T-helper 1 cell treated with Interleukin-12 subunit alpha and Interleukin-12 subunit beta and Interleukin-4 antibody, amounts not matched to agents 30 ng/mL and 1 ng/mL, for 36 hours (primary cell): ENCODE results near the gene MPP3. TPM values are rescaled to one million over a fixed set of nuclear protein-coding genes. Genes with fewer than 3 reads are reported as not detected.

Experiments
- intact Hi-C: fragments of 100-400 bp; cut with micrococcal nuclease; formaldehyde crosslinking; loops from one replicate; pipeline ENCODE4 v1.15.1; 2024
- total RNA-seq: library from RNA; stranded (reverse); gene quantifications from 2 replicates; pipeline ENCODE4 v1.2.3, GENCODE V29; 2022

The MPP3 gene
- total RNA-seq, 1 donor from 2014 or later = not detected

GRCh38 chr17:43860927-43861622 lies 28.1 kb upstream of the MPP3 start:
- intact Hi-C loops = no loop called here

- intact Hi-C loops = no loop called here
Measured at GRCh38 chr17:43860077-43860725, 27.3 kb upstream of the MPP3 start.

DNA sequence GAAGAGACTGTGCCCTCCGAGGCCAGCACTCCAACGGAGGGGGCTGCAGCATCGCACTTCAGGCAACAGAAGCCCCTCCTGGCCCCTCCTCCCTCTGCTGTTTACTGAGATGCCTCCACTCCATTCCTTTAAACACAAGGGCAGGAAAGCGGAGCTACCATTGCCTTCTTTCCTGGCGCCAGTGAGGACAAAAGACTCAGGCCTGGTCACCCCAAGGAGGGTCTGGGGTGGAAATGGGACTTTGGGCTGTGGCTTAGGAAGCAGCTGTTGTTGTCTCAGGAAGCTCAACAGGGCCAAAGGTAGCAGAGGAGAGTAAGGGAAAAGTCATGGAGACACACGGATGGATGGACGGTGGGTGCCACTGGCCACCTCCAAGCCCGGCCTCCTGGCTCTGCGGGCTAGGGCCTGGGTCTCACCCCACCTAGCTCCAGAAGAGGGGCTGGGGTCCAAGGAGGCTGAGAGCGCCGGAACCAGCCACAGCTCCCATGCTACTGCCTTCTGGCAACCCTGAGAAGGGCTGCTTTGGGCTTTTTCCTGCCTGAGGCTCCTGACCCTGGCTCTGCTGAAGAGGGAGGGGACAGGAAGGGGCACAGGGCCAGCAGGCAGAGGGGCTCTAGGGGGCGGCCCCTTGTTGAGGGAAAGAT lies 25.1 kb upstream of the MPP3 start:
- intact Hi-C loops = no loop called here

DNA sequence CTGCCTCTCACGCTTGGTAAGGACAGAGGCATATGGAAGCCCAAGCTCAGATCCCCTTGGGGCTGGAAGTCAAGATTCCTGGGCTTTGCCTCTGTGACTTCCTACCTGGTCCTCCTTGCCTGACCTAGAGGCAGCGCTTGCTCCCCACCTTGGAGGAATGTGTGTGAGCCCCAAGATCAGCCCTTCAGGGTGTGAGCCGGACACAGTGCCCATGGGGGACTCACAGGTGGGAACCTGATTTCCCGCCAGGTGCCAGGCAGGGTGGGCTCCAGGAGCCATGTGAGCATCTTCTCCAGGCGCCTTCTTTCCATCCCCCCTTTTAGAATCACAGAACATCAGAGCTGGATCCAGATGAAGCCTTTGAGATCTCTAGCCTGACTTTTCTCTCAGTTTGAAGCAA lies 24.2 kb upstream of the MPP3 start:
- intact Hi-C loops = no loop called here

- intact Hi-C loops = no loop called here
Measured at GRCh38 chr17:43856141-43856540, 23.2 kb upstream of the MPP3 start.

DNA sequence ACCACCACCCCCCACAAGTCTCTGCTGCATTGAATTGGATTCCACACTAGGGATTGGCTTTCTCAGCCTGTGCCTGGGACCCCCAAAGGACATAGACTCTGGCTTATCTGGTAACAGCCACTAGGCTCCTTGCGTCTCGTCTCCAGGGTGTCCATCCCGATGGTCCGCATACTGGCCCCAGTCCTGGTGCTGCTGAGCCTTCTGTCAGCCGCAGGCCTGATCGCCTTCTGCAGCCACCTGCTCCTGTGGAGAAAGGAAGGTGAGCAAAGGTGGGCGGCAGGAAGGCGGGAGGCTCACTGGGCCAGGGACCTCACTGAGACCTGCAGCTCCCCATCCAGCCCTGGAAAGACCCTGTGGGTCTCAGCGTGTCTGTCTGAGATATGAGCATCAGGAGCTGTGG lies 22.1 kb upstream of the MPP3 start:
- intact Hi-C loops = no loop called here

DNA sequence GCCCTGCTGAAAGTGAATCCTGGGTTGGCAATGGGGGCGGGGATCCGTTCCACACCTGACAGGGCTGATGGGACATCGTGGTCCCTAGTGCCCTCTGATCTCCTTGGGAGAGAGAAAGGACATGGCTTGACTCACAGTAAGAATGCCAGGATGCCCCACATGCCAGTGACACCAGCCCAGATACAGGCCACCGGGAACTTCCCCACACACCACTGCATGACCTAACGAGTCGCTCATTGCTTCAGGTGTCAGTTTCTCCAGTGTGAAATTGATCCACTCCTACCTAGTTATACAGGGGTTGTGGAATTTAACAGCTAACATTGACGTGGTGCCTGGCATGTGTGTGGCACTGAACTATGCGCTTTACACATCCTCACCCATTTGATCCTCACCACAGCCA lies 21.6 kb upstream of the MPP3 start:
- intact Hi-C loops = no loop called here

- intact Hi-C loops = no loop called here
Measured at GRCh38 chr17:43853546-43853945, 20.6 kb upstream of the MPP3 start.

DNA sequence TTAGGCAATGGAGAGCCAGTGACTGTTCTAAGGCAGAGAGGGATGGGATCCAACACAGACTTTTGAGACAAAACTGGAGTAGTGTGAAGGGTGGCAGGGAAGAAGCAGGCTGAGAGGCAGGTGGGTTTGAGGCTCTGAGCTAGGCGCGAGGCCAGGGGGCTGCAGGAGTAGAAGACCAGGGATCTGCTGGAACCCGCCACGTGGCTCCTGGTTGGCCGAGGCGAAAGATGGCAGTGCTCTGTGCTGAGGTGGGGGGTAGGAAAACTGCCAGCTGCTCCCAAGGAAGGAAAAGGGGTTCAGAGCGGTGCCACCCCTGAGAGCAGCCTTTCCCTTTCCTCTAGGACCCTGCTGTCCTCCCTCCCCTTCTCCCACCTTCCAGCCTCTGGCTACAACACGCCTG lies 19.6 kb upstream of the MPP3 start:
- intact Hi-C loops = no loop called here

DNA sequence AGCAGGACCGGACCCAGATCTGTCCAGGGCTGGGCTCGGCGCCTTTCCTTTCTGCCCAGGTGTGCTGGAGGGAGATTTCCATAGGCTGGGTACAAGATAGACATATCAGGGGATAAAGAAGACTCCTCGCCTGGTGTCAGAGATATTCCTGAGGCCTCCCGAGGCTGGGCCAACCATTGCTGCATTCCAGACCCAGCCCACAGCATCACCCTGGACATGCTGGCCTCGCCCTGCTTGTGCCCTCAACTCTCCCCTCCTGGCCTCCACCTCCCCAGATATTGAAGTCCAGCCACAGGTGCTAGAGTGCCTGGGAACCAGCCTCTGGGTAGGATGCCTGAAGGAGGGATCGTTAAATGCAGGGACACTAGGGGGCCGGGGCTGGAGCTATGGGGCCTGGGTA lies 16.2 kb upstream of the MPP3 start:
- intact Hi-C loops = loop anchor here (5.0 to 10.0 kb wide), 2 partner anchors 157 to 274 kb away; no protein-coding TSS in a partner anchor

DNA sequence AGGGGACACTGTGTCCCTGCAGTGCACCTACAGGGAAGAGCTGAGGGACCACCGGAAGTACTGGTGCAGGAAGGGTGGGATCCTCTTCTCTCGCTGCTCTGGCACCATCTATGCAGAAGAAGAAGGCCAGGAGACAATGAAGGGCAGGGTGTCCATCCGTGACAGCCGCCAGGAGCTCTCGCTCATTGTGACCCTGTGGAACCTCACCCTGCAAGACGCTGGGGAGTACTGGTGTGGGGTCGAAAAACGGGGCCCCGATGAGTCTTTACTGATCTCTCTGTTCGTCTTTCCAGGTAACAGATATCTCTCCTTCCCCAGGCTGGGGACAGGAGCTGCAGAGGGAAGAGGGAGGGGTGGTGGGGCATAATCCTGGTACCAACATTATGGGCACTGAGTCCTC lies 15.7 kb upstream of the MPP3 start:
- intact Hi-C loops = loop anchor here (5.0 to 10.0 kb wide), 2 partner anchors 156 to 274 kb away; no protein-coding TSS in a partner anchor

GRCh38 chr17:43846963-43847371 lies 14.0 kb upstream of the MPP3 start, which contains the start of gene CD300LG:
TSS of gene CD300LG (plus strand) at chr17:43847176. CDS start at chr17:43847217, 41 bp downstream.
- intact Hi-C loops = loop anchor here (2.0 to 10.0 kb wide), 3 partner anchors 68 to 272 kb away; partner anchors contain the start of gene DUSP3

GRCh38 chr17:43846221-43846712 lies 13.3 kb upstream of the MPP3 start:
- intact Hi-C loops = loop anchor here (2.0 to 10.0 kb wide), 3 partner anchors 67 to 271 kb away; partner anchors contain the start of gene DUSP3

DNA sequence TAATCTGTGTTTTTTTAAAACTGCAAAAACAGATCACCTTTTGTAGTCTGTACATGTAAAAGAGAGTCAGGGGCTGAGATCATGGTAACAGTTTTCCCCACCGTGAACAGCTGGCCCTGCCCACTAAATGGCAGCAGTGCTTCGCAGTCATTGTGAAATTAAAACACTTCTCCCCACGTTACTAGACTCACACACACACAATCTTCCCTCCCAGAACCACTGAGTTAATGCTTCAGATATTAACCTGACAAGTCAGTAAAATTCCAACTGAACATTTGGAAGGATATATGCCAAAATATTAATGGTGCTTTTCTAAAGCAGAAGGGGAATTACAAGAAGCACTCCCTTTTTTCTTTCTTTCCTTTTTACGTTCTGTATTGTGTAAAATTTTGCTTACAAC lies 12.8 kb upstream of the MPP3 start:
- intact Hi-C loops = loop anchor here (2.0 to 10.0 kb wide), 3 partner anchors 67 to 271 kb away; partner anchors contain the start of gene DUSP3

GRCh38 chr17:43844241-43844640 lies 11.3 kb upstream of the MPP3 start:
- intact Hi-C loops = loop anchor here (10.0 kb wide), 1 partner anchor 269 kb away; no protein-coding TSS in a partner anchor

- intact Hi-C loops = loop anchor here (10.0 kb wide), 1 partner anchor 268 kb away; no protein-coding TSS in a partner anchor
Measured at GRCh38 chr17:43842975-43843325, 10.0 kb upstream of the MPP3 start.

DNA sequence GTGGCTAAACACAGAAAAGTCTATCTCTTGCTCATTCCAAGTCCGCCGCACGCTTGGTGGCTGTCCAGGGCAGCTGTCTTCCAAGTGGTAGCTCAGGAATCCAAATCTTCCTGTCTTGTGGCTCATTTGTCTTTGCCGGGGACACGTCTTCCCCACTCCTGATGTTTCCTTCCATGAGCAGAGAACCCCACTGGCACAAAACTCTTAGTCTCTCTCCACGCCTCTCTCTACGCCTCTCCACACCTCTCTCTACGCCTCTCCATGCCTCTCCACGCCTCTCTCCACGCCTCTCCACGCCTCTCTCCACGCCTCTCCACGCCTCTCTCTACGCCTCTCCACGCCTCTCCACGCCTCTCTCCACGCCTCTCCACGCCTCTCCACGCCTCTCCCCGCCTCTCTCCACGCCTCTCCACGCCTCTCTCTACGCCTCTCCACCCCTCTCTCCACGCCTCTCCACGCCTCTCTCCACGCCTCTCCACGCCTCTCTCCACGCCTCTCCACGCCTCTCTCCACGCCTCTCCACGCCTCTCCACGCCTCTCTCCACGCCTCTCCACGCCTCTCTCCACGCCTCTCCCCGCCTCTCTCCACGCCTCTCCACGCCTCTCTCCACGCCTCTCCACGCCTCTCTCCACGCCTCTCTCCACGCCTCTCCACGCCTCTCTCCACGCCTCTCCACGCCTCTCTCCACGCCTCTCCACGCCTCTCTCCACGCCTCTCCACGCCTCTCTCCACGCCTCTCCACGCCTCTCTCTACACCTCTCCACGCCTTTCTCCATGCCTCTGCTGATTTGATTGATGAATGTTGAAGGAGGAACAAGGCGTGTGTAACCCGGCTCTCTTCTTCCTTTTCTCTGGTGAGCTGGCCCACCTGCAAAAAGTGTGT lies 9.4 kb upstream of the MPP3 start:
- intact Hi-C loops = loop anchor here (10.0 kb wide), 1 partner anchor 268 kb away; no protein-coding TSS in a partner anchor

GRCh38 chr17:43841282-43841681 lies 8.3 kb upstream of the MPP3 start:
- intact Hi-C loops = loop anchor here (10.0 kb wide), 1 partner anchor 266 kb away; no protein-coding TSS in a partner anchor

DNA sequence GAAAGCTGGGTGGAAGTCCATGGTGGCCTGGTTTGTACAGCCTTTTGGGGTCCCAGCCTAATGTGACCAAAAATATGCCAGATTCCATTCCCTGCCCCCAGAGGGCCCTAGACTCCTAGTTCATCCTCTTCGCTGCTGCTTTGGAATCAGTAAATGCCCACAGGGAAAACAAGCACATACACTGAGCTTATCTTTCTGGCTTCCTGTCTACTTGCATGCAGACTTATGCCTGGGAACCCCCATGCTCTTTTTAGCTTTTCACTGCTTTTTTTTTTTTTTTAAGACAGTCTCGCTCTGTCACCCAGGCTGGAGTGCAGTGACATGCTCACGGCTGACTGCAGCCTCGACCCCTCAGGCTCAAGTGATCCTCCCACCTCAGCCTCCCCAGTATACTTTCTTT lies 7.9 kb upstream of the MPP3 start:
- intact Hi-C loops = loop anchor here (10.0 kb wide), 1 partner anchor 266 kb away; no protein-coding TSS in a partner anchor

GRCh38 chr17:43839670-43840108 lies 6.7 kb upstream of the MPP3 start:
- intact Hi-C loops = loop anchor here (10.0 kb wide), 1 partner anchor 265 kb away; no protein-coding TSS in a partner anchor
